GM19395 (cell line): ENCODE measurements around the gene CDK2.
A peak's percentile ranks its signal among the peaks of the same experiment; 100 is the strongest.

ENCODE experiments used
- ATAC-seq: cut with Tn5 transposase; IDR thresholded peaks from one replicate; pipeline ENCODE4 v1.9.1; 2021; ENCODE audit warnings: mild to moderate bottlenecking, moderate library complexity; ENCODE audit not compliant: unreplicated experiment

The CDK2 gene

DNA sequence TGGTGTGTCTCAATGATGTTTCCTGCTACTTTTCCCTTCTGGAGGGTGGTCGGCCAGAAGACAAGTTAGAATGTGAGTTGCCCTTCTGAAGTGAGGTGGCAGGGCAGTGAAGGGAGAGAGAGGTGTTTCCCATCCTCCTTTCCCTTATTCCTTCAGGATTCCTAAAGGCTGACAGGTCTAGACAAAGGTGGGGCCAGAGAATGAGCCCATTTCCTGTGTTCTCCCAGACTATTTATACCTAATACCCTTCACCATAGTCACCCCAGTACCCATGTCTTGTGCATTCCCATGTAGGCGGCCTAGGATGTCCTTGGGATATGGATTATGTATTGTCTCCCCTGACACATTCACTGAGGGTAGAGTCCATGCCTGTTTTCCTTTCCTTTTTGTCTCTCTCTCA, 28.6 kb upstream of the CDK2 start:
- ATAC-seq, result no peak

DNA sequence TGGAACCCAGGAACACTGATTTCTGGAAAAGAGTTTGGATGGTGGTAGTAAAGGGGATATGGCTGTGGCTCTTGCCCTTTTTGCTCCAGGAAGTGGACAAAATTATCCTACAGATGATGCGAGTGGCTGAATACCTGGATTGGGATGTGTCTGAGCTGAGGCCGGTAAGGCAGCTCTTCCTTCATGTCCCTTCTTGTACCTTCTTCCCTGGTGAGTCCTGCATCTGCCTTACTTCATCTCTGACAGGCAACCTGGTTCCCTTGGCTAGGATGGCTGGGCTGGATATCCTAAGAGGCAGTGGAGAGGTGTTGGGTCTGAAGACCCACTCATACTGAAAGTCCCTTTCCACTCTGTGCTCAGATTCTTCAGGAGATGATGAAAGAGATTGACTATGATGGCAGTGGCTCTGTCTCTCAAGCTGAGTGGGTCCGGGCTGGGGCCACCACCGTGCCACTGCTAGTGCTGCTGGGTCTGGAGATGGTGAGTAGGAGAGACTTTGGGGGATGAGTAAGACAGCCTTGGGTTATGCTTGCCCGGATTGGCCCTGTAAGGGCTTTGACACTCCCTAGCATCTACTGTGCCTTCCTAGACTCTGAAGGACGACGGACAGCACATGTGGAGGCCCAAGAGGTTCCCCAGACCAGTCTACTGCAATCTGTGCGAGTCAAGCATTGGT, 27.7 kb upstream of the CDK2 start:
- ATAC-seq, result no peak

DNA sequence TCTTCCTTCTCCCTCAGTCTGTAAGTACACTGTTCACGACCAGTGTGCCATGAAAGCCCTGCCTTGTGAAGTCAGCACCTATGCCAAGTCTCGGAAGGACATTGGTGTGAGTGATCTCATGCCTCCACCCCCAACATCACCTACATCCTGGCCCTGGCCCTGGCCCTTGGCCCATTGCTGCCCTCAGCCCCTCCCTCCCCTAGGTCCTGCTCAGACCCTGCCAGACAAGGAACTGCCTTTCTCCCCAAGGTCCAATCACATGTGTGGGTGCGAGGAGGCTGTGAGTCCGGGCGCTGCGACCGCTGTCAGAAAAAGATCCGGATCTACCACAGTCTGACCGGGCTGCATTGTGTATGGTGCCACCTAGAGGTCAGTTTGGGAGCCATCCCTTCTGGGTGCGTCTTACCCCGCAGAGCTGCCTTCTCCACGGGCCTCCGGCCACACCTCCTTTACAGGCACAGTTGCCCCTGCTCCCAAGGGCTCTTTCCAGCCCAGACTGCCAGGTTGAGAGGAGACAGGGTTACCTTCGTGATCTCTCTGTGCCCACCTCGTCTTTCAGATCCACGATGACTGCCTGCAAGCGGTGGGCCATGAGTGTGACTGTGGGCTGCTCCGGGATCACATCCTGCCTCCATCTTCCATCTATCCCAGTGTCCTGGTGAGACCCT, 26.4 kb upstream of the CDK2 start:
- ATAC-seq, result peak; percentile 98

DNA sequence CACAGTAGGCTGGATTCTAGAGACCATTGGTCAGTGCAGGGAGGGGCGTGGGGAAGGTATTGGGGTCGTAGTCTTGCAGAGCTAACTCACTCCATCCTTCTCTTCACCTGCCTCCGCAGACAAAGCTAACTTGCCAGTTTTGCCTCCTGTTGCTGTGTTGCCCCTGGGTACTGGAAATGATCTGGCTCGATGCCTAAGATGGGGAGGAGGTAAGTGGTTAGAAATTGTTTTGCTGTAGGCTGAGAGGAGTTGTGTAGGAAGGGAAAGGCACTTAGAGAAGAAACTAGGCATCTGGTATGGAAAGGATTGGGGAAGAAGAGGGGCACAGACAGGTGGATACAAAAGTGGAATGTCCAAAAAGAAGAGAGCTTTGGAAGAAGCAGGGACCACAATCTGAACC, 24.6 kb upstream of the CDK2 start:
- ATAC-seq, result no peak

DNA sequence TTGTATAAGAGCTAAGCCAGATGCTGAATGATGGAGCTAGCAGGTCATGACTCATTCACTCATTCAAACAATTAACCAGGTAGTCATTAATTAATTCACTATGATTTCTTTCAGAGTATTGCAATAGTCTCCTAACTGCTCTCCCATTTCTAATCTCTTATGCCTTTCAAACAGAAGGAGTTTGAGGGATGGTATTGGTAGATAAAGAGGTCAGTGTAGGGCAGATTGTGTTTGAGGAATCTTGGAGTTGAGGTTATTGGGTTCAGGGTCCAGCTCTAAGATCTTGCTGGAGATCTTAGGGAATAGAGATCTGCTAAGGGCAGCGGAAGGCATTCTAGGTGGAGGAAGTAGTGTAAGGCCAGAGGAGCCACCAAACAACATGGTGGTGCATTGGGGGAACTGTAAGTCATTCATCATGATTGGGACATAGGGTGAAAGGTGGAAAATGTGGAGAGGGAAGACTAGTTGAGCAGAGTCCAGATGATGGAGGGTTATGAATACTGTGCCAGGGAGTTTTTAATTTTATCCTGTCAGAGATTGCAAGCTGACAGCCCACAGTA, 24.0 kb upstream of the CDK2 start:
- no peak for ATAC-seq

DNA sequence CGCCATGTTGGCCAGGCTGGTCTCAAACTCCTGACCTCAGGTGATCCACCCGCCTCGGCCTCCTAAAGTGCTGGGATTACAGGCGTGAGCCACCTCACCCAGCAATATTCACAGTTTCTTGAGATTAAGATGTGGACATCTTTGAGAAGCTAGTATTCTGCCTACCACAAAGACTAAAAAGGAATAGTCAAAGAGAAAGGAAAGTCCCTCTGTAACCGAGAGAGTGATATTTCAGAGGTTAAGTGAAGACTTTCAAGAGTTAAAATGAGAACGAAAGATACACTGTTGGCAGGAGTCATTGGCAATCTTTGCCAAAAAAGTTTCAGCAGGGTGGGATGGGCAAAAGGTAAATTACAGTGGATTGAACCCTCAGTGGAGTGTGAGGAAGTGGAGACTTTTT, 20.1 kb upstream of the CDK2 start:
- no peak for ATAC-seq

DNA sequence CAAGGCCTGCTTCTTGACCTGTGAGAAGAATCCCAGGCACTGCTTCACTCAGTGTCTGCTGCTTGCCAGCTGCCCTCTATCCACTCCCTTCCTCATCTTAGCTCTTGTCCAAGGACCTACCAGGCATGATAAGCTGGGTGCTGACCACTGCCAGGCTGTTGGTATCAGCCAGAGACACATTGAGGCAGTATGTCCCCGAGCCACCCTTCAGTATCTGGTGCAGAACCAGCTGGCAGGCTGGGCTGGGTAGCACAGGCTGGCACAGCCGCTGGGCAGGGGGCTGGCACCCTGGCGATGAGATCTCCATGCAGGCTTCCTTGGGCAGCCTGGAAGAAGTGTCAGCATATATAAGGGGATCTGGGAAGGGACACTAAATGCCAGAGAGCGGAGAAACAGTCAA, 11.3 kb upstream of the CDK2 start:
- ATAC-seq, result no peak

DNA sequence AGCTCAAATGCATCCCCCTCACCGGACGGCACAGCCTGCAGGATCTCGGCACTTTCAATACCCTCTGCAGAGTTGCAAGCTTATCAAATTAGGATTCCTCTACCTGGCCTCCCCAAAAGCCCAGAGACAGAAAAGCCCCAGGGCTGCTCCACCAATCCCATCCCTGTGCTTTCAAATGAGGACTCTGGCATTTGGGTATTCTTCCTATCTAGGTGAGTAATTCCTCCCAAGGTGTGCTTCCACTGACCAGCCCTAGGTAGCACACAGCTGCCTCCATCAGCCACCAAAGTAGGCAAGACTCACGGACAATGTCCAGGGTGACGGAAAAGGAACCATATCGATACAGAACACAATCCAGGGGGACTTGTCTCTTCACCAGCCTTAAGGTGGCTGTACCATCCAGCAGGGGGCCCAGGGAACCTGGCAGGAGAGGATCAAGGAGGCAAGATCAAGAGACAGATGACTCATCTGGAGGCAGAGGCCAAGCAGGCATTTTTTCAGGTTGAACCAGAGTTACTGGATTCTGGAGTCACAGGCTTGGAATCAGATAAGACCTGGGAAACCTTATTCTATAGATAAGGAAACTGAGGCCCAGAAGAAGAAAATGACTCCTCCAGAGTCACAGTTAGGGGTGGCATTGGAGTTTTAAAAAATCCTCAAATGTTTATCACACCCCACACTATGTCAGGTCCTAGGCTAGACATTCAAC, 10.7 kb upstream of the CDK2 start:
- ATAC-seq, result no peak

DNA sequence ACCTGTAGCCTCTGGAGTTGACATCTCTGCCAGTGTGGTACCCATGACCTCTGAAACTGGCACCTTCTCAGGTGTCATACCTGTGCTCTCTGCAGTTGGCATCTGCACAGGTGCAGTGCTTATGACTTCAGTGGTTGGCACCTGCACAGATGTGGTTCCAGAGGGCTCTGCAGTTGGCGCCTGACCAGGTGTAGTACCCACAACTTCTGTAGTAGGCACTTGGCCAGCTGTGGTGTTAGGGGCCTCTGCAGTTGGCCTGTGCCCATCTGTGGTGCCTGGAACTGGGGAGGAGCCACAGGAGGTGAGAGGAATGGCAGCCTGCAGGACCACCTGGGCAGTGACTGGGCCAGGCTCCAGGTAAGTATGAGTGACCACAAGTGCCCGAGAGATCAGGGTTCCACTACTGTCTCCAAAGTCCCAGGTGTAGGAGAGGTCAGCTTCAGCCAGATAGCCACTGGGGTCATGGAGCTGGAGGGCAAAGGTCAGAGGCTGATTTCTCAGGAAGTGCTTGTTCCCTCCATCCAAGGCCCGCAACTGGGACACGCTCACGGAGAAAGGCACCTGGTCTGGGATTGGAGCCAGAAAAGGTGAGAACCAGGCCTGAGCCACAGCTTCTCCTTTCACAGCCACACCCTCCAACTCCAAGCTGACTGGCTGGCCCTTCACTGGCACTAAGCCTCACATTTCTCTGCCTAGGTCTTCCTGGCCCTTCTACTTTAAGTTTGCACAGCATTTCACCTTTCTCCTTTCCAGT, 9.3 kb upstream of the CDK2 start:
- ATAC-seq, result no peak

DNA sequence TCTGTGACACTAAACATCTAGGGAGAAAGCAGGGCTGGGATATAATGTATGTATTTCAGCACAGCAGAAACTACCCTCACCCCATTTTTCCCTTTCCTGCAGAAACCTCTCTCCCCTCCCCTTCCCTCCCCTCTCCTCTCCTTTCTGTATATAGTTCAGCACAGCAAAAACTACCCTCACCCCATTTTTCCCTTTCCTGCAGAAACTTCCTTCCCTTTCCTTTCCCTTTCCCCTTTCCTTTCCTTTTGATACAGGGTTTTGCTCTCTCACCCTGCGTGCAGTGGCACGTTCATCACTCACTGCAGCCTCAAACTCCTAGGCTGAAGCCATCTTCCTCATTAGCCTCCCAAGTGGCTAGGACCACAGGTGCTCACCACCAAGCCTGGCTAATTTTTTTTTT, 2.9 kb upstream of the CDK2 start:
- ATAC-seq, result no peak

DNA sequence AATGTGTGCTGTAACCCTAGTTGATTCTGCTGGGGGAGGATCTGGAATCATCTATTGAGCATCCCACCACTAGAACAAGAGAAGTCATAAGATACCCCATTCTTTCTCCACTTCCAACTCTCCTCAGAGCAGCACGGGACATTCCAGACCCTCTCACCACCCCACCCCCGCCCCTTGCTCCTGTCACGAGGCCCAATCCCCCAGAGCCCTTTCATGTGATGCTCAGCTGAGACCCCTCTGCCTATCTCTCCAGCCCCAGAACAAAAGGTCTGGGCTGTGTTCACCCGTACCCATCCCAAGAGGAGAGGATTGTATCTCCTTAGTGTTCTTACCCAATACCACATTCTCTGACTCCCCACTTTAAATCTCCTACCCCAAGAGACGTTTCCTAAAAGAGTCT, 1.4 kb upstream of the CDK2 start:
- ATAC-seq, result no peak

DNA sequence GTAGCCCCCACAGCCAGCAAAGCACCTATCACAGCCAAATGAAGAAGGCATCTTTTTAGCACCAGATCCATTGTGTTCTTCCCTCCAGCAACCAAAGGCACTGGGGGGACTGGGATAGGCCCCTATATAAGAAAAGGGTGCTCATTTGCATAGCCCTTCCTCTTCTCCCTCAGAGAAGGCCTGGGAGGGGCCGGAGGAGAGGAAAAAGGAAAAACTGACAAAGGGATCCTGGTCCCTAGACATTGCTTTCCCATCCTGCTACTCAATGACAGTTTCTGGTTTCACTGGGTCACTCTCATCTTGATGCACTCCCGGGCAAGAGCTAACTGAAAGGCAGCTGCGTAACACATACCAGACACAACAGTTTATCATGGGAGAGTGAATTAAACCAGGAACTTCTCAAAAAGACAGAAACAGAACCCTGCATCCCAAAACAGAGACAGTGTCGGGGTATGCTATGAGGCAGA, 656 bp upstream of the CDK2 start, which contains the start of gene PMEL:
TSS of gene PMEL (minus strand) at position 102 of the 467 bp plus-strand sequence. CDS start at position 71, 31 bp downstream.
- no peak for ATAC-seq

DNA sequence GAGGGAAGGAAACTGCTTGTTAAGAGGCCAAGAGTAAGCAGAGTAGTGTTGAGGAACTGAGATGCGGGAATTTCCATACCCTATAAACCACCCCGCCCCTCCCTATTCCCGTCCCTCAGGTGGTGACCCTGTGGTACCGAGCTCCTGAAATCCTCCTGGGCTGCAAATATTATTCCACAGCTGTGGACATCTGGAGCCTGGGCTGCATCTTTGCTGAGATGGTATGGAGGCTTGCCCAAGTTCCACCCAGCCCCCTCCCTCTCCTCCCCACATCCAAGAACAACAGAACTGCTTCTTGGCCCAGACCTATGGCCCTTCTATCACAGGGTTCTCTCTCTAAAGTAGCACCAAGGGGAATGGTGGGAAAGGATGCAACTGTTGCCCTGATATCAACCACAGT, 2.7 kb downstream of the CDK2 start:
- no peak for ATAC-seq

DNA sequence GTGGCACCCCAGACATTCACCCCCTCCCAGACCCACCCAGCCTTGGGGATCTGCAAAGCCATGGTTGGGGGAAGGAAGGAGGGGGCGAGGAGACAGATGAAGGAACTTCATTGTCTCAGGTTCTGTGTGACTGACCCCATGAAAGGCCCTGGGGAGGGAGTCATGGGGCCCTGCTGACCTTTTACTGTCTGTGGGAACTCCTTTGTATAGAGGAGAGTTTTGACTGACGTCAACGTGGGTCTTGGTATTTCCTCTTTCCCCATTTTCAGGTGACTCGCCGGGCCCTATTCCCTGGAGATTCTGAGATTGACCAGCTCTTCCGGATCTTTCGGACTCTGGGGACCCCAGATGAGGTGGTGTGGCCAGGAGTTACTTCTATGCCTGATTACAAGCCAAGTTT, 4.1 kb downstream of the CDK2 start:
- ATAC-seq, result no peak

DNA sequence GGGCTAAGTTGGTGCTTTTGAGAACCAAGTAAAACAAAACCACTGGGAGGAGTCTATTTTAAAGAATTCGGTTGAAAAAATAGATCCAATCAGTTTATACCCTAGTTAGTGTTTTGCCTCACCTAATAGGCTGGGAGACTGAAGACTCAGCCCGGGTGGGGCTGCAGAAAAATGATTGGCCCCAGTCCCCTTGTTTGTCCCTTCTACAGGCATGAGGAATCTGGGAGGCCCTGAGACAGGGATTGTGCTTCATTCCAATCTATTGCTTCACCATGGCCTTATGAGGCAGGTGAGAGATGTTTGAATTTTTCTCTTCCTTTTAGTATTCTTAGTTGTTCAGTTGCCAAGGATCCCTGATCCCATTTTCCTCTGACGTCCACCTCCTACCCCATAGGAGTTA, 5.4 kb downstream of the CDK2 start:
- no peak for ATAC-seq

DNA sequence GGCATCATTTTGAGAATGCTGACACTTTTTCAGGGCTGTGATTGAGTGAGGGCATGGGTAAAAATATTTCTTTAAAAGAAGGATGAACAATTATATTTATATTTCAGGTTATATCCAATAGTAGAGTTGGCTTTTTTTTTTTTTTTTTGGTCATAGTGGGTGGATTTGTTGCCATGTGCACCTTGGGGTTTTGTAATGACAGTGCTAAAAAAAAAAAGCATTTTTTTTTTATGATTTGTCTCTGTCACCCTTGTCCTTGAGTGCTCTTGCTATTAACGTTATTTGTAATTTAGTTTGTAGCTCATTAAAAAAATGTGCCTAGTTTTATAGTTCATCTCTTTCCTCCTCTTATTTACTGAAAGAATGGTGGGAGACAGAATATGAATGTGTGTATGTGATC, 5.8 kb downstream of the CDK2 start:
- no peak for ATAC-seq

DNA sequence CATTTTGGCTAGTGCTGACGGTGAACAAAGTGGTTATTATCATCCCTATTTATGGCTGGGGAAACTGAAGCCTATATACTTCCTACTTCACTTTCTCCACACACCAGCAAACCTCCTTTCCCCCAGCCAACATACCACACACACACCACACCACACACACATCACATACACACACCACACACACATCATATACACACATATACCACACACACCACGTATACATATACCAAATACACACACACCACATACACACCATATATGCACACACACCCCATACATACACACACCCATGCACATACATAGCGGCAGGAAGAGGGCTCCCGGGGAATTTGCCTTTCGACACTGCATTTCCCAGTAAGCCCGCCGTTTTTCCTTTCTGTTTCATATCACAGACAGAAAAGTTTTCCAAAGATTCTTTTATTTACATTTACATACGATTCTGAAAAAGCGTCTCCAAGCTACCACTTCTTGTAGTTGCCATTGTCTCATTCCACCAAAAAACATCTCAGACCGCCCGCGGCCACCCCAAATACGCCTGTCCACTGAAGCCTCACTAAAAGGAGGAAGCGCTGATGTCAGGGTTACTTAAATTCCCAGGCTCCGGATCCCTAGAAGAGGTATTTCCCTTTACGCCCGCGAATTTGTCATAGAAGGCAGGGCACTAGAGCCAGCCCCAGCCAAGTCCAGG, 6.4 kb downstream of the CDK2 start:
- no peak for ATAC-seq

DNA sequence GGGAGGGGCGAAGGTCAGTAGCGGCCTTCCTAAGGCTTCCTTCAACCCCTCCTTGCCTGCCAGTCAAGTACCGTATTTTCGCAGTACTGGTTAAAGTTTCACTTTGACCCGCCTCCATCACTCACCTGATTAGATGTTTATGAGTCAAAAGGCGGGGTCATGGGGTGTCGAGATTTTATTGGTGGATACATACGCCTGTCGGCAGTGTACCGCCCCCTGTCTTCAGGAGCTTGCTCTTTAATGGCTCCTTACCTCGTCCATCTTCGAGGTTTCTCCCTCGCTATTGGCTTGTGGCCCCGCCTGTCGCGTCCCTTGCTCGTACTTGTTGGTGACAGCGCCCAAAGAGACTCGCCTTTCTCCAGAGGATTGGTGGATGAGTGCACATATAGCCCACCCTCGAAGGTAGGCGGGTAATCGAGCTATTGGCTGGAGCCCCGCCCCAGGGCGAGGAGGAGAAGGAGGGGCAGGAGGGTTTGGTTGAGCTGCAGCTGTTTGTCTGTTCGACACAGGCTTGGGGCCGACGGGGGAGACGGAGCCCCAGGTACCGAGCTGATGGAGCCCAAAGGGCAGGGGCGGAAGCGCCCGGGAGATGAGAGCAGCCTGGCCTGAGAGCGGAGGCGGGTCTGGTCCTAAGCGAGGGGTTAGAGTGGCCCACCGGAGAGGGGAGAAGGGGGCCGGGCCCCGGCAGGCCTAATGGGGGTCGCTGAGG, 7.1 kb downstream of the CDK2 start, which contains the start of gene RAB5B:
TSS of gene RAB5B (plus strand) at position 480 of the 709 bp plus-strand sequence. CDS start 12,883 bp downstream, outside the sequence.
- ATAC-seq, result peak; percentile 97

DNA sequence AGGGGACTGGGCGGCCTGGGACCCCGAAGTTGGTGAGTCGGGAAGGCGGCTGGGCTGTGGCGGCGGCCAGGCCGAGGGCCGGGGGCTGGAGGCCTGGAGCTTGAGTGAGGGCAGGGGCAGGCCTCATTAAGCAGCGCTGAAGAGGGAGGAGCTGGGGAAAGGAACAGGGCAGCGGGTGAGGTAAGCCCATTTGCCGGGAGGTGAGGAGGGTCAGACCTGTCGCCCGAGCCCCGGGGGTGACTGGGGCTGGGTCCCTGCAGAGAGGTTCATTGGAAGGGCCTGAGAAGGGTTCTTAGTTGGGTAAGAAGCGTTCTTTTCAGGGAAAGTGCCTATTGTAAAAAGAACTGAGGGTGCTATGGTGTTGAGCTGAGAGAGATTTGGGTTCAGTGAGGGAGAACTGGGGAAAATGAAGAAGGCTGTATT, 7.7 kb downstream of the CDK2 start:
- peak; percentile 22 for ATAC-seq

DNA sequence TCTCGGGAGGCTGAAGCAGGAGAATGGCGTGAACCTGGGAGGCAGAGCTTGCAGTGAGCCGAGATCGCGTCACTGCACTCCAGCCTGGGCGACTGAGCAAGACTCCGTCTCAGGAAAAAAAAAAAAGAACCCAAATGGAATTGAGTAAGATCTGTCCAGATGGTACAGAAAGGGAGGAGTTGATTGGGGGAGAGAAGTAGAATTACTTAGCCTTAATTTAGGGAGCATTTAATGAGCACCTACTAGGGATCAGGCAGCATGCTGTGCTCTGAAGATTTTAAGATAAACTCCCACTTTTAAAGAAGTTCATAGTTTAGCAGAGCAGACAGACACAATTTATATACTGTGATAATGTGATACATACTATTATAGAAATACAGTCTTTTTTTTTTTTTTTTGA, 11.8 kb downstream of the CDK2 start:
- no peak for ATAC-seq
